Uterus (tissue), 4 donors: Measurements from ENCODE around the gene TOR1A. TPM values are rescaled to one million over a fixed set of nuclear protein-coding genes. Genes with fewer than 3 reads are reported as not detected.

Experiments
- DNase-seq, 2 donors: peaks; one replicate each; pipeline ENCODE4 v3.0.0-alpha.2; 2019 to 2020
- H3K27ac ChIP-seq, 2 donors: fragments of 200-600 bp; sonication (generic); 1 replicate in 1 of 2; 2 replicates in 1 of 2; pipeline ENCODE4 v1.5.1; 2016 to 2018
- H3K27me3 ChIP-seq, 2 donors: fragments of 200-600 bp; sonication (generic); one replicate each; pipeline ENCODE4 v1.5.1; 2018 to 2019; ENCODE audit warnings: control low read depth in 1 of 2
- H3K36me3 ChIP-seq, 2 donors: fragments of 200-600 bp; sonication (generic); one replicate each; pipeline ENCODE4 v1.5.1; 2019; ENCODE audit warnings: control low read depth in 1 of 2
- H3K4me1 ChIP-seq, 2 donors: fragments of 200-600 bp; sonication (generic); one replicate each; pipeline ENCODE4 v1.5.1; 2018 to 2019; ENCODE audit warnings: control low read depth in 1 of 2
- H3K4me3 ChIP-seq, 2 donors: fragments of 200-600 bp; sonication (generic); 1 replicate in 1 of 2; 2 replicates in 1 of 2; pipeline ENCODE4 v1.5.1; 2018 to 2019; ENCODE audit warnings: mild to moderate bottlenecking in 1 of 2
- H3K9me3 ChIP-seq, 2 donors: fragments of 200-600 bp; sonication (generic); one replicate each; pipeline ENCODE4 v1.5.1; 2019; ENCODE audit warnings: control low read depth in 1 of 2
- POLR2A ChIP-seq, 2 donors: fragments of 450-650 bp; IDR thresholded peaks; one replicate each; pipeline ENCODE4 v1.6.1; 2016; ENCODE audit warnings: antibody characterized with exemption in 2 of 2, mild to moderate bottlenecking in 1 of 2, moderate library complexity in 1 of 2
- intact Hi-C: fragments of 100-400 bp; cut with DNase I; formaldehyde crosslinking; loops from one replicate; pipeline ENCODE4 v1.15.1; 2023; ENCODE audit warnings: low total_unique reads
- total RNA-seq, 4 donors: library from RNA; depleted of rRNA in 3 of 4; stranded (reverse); fragments of >200 nt in 3 of 4; gene quantifications; one replicate each; pipeline versions ENCODE4 v1.1.0 to v1.2.4, GENCODE V29; 2014 to 2023
- TF ChIP-seq, protein P1 (sequence below), 4 experiments: fragments of 200-600 bp in 2 of 4; fragments of 450-650 bp in 2 of 4; sonication (generic) in 2 of 4; IDR thresholded peaks; one replicate each; pipeline ENCODE4 v1.5.1; 2016 to 2019; ENCODE audit warnings: antibody characterized with exemption in 4 of 4, mild to moderate bottlenecking in 2 of 4, moderate library complexity in 1 of 4
- donor health status: DM: yes; HTN: yes; CAD: no.

Gene TOR1A
- total RNA-seq, 4 donors from 2014 or later, result 13.1 to 40.3 (median 33.0) TPM

DNA sequence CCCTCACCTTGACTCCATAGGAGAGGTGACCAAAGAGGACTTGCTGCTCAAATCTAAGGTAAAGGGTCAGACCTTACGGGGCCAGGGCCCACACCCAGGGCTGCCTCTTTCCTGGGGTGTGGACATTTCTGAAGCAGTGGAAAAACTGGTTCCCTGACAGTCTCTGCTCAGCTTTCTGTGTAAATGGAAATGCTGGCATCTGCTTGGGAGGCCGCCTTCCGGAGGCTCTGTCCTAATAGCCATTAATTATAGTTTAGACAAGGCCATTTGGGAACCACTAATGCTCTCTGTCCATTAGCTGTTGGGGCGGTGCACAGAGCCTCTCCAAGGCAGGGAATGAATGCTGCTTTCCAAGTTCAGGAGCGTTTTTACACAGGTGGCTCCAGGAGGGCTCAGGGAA is 28.6 kb upstream of the TOR1A start:
- H3K4me3 ChIP-seq, result no peak overlapping the region
- DNase-seq, result no peak
- H3K27me3 ChIP-seq, result no peaks in the 10 kb centered on the region
- intact Hi-C loops, result no loop called here
- no peaks in the 10 kb centered on the region for H3K9me3 ChIP-seq
- no peak for TF ChIP-seq POLR2A (IDR thresholded peaks at IDR 0.05)
- H3K4me1 ChIP-seq, result no peaks in the 10 kb centered on the region
- H3K27ac ChIP-seq, result no peak overlapping the region
- H3K36me3 ChIP-seq, result no peaks in the 10 kb centered on the region

DNA sequence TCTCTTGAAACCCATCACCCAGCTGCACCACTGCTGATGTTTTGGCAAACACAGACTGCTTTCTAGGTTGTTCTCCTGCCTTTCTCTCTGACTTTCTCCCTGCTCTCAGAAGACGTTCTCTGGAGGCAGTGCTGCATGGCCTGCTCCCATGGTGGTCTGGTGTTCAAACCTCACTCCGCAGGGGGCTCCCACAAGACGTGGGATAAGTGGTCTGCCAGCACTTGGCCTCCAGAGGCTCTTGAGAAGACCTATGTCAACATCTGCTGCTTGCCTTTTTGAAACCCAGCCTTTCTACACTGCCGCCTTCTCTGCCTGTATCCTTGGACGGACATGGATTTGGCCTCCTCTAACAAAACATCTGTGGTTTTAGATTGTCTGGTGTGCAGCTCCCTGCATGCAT is 27.9 kb upstream of the TOR1A start:
- TF ChIP-seq, protein P1, sequence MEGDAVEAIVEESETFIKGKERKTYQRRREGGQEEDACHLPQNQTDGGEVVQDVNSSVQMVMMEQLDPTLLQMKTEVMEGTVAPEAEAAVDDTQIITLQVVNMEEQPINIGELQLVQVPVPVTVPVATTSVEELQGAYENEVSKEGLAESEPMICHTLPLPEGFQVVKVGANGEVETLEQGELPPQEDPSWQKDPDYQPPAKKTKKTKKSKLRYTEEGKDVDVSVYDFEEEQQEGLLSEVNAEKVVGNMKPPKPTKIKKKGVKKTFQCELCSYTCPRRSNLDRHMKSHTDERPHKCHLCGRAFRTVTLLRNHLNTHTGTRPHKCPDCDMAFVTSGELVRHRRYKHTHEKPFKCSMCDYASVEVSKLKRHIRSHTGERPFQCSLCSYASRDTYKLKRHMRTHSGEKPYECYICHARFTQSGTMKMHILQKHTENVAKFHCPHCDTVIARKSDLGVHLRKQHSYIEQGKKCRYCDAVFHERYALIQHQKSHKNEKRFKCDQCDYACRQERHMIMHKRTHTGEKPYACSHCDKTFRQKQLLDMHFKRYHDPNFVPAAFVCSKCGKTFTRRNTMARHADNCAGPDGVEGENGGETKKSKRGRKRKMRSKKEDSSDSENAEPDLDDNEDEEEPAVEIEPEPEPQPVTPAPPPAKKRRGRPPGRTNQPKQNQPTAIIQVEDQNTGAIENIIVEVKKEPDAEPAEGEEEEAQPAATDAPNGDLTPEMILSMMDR (IDR thresholded peaks at IDR 0.05), result no peak
- no peak for TF ChIP-seq POLR2A (IDR thresholded peaks at IDR 0.05)
- no peak for DNase-seq
- Histone ChIP-seq H3K4me3 (no peak overlapping the region), H3K9me3 (no peaks in the 10 kb centered on the region), H3K4me1 (no peaks in the 10 kb centered on the region), H3K27me3 (no peaks in the 10 kb centered on the region), H3K36me3 (no peaks in the 10 kb centered on the region), H3K27ac (peak overlapping the region in 1 of 2 donors; percentile 36)
- intact Hi-C loops, result no loop called here

DNA sequence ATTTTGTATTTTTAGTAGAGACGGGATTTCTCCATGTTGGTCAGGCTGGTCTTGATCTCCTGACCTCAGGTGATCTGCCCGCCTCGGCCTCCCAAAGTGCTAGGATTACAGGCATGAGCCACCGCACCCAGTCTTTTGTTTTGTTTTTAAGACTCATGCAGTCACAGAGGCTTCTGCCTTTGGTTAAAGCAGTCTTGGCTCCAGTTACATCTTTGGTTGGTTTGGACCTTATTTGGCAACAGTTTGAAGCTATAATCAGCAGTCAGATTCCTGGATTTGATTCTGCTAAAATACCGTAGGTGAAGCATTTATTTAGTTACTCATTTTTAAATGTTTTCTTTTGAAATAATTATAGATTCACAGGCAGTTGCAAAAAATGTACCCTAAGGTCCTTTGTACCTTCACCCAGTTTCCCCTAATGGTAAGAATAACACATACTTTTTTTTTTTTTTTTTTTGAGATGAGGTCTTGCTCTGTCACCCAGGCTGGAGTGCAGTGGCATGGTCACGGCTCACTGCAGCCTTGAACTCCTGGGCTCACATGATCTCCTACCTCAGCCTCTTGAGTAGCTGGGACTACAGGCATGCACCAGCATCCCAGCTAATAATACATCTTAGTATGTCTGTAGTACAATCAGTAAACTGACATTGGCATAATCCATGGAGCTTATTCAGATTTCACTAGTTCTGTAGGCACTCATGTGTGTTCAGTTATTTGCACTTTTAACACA is 27.1 kb upstream of the TOR1A start:
- H3K27ac ChIP-seq, result peak overlapping the region; percentile 25 to 76
- H3K4me1 ChIP-seq, result no peaks in the 10 kb centered on the region
- intact Hi-C loops, result no loop called here
- no peaks in the 10 kb centered on the region for H3K36me3 ChIP-seq
- no peak for DNase-seq
- no peaks in the 10 kb centered on the region for H3K9me3 ChIP-seq
- no peak for TF ChIP-seq POLR2A (IDR thresholded peaks at IDR 0.05)
- TF ChIP-seq, protein P1 (IDR thresholded peaks at IDR 0.05), result no peak
- H3K27me3 ChIP-seq, result no peaks in the 10 kb centered on the region
- H3K4me3 ChIP-seq, result no peak overlapping the region

DNA sequence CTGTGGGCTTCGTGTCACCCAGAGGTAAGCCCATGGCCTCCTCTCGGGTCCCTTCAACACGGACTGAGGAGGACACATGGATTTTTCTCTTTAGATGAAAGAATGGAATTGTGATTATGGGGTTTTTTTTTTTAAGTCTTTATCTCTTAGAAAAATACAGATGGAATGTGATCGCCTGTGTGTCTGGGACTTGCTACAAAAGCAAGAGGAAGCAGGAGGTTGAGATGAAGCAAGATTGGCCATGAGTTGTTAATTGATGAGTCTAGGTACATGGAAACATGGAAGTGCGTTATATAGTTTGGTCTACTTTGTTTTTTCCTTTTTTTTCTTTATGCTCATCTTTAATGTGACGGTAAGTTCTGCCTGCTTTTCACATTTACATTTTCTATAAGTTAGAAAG is 26.0 kb upstream of the TOR1A start:
- intact Hi-C loops, result no loop called here
- DNase-seq, result no peak
- no peak for TF ChIP-seq POLR2A (IDR thresholded peaks at IDR 0.05)
- TF ChIP-seq, protein P1 (IDR thresholded peaks at IDR 0.05), result no peak

DNA sequence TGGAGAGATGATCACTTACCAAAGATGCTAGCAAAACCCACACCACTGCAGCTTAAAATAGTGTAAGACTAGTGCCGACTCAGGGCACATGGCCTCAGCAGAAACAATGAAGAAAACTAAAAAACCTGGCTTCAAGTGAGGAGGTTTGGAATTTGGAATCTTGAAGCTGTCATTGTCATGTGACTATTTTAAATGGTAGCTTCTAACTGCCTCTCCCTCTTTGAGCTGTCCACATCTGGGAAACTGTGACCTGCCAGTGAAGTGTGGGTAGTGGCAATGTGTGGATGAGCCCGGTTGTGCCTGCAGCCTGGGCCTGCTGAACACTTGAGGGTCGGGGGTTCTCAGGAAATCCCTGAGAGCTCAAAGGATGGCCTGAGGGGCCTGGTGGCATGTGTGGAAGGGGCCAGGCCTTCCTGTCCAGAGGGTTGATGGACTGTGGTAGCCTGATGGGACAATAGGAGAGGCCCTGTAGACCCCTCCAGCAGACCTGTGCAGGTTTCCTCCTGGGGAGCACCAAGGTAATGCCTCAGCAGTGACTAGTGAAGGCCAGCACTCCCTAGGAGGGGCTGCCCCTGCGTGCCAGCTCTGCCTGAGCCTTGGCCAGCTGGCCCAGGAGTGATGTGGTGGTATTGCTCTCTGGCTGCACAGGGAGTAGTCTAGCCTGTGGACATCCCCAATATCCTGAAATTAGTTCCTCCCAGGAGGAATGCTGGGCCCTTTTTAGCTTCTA is 24.9 kb upstream of the TOR1A start:
- H3K27ac ChIP-seq, result no peak overlapping the region
- H3K4me1 ChIP-seq, result no peaks in the 10 kb centered on the region
- intact Hi-C loops, result no loop called here
- H3K9me3 ChIP-seq, result no peaks in the 10 kb centered on the region
- no peak overlapping the region for H3K4me3 ChIP-seq
- no peak for DNase-seq
- no peaks in the 10 kb centered on the region for H3K36me3 ChIP-seq
- no peak for TF ChIP-seq POLR2A (IDR thresholded peaks at IDR 0.05)
- TF ChIP-seq, protein P1 (IDR thresholded peaks at IDR 0.05), result no peak
- H3K27me3 ChIP-seq, result no peaks in the 10 kb centered on the region

More for the DNA sequence above, 26.0 kb upstream of the TOR1A start:
- Histone ChIP-seq H3K9me3 (no peaks in the 10 kb centered on the region), H3K36me3 (no peaks in the 10 kb centered on the region), H3K27me3 (no peaks in the 10 kb centered on the region), H3K4me1 (no peaks in the 10 kb centered on the region), H3K27ac (peak overlapping the region in 1 of 2 donors; percentile 76), H3K4me3 (no peak overlapping the region)
